Activated T-cell treated with anti-CD3 and anti-CD28 coated beads for 24 hours (primary cell): ENCODE measurements around the gene TWIST2.

ENCODE experiments used
- DNase-seq: peaks from one replicate; pipeline ENCODE4 v3.0.0-alpha.2; 2020; ENCODE audit warnings: low read depth

Gene TWIST2

DNA sequence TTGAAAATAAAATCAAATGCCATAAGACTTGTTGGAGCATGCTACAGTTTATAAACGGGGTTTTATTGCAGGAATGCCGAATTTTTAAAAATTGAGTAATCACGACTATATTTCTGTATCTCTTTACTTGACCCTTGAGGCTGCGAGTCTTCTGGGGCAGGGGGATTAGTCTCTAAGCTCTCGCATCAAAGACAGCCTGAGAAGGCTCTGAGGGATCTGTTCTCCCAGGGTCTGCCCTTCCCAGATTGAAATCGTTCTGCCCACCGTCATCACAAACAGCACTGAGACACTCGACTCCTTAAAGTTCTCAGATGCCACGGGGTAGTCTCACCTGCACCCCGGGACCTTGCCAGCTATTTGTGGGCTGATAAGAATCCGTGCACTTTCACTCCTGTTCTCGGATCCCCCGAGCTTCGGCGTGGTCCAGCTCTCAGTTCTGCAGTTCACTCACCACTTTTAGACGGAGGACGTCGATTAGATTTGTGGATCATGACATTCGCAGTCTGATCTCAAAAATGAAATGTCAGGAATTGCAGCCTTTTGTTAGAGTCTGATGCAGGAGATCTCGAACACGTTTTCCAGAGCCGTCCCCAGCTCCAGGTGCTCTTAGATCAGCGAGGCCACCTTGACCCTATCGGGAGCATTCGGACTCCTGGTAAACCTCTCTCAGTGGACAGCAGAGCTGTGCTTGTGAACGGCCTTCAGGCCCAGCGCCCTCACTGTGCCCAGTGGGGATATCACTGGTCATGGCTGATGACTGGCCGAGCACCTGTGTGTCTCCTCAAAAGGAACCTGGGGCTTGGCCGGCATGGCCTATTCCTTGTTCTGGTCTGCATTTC lies 43.0 kb downstream of the TWIST2 start:
- no peak for DNase-seq

GRCh38 chr2:238891457-238892203 lies 43.7 kb downstream of the TWIST2 start:
- DNase-seq = no peak

DNA sequence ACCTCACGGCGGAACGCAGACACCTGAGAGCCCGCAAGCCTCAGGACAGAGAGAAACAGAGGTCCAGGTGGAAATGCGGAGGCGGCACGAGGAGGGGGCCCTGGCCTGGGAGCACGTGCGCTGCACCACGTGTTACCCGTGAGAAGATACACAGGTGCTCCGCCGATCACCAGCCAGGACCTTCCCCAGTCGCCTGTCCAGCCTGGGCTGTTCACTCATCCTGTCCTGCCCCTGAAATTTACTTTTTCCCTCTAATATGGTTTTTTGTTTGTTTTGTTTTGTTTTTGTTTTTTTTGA lies 44.3 kb downstream of the TWIST2 start:
- DNase-seq = no peak

GRCh38 chr2:238892796-238893195 lies 44.9 kb downstream of the TWIST2 start:
- no peak for DNase-seq

DNA sequence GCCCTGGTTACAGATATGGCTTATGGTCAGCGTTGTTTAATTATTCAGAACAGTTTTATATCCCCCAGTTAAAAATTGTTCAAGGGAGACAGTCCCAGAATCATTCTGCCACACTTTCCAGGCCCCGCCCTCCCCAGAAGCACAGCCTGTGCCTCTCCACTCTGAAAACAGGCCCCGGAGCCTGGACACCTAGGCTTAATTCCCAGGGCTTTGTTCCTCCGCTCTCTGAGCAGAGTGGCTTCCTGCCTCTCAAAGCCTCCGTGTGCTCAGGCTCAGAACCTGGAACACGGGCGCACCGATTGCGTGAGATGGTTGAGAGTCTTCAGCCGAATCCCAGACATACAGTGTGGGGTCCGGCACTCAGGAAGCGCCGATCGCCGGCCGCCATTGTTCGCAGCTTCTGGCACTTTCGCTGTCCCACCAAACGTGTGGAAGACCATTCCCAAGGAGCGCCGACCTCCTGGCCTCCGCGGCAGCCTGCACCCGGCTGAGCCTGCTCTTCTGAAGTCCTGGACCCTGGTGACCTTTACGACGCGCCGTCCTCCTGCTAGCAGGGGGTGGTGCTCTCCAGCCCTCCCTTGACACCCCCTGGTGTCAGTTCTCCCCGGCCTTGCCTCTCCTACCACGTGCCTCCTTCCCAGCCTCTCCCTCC lies 45.6 kb downstream of the TWIST2 start:
- DNase-seq = no peak

DNA sequence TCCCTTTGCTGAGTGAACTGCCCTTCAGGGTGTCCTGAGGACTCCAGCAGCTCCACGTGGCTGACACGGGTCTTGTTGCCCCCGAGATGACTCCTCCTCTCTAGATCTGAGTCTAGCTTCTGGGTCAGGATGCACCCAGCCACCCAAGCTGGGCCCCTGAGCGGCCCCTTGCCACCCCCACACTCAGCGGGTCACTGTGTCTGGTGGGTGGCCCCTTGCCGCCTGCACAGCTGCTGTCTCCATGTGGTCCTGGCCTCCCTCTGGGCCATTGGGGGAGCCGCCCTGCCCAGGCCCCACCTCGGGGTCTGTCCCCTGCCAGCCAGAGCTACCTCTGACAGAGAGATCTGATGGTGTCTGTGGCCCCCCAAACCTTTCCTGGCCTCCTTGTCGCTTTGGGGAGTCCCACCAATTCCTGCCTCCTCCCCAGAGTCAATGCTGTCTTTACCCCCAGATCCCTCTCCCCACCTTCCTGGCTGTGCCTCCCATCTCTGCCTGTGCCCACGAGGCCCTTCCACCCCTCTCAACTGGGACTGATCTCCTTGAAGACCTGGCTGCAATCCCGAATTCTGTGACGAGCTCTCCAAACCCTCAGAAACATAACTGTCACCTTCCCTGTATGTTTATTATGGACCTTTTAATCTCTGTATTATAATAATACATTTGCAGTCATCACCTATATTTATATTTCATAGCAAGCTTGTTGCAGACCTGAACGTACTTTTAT lies 46.5 kb downstream of the TWIST2 start:
- DNase-seq = no peak

GRCh38 chr2:238894950-238895298 lies 47.0 kb downstream of the TWIST2 start:
- no peak for DNase-seq

DNA sequence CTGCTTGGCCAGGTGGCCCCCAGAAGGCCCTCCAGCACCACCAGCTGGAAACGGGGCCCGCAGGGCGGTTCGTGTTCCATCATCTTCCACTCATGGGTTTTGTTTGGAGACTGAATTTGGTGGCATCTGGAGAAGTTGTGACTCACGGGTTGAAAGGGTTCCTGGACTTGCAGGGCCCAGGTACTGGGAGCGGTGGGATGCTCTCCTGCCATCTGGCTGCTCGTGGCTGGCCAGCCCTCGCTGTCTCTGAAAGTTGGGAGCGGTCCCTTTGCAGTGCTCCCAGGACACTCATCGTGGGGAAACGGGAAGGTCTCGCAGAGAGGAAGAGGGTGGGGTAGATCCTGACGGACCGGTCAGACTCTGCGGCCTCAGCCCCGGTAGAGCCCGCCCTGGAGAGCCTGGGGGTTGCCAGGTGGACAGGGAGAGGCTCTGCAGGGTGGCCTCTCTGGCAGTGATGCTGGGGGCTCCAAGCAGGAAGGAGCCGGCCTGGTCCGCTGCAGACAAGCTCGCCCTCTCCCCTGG lies 47.5 kb downstream of the TWIST2 start:
- DNase-seq = no peak

- DNase-seq = no peak
Measured at GRCh38 chr2:238895891-238896600, 48.2 kb downstream of the TWIST2 start.

- DNase-seq = no peak
Measured at GRCh38 chr2:238896641-238897040, 48.8 kb downstream of the TWIST2 start.

DNA sequence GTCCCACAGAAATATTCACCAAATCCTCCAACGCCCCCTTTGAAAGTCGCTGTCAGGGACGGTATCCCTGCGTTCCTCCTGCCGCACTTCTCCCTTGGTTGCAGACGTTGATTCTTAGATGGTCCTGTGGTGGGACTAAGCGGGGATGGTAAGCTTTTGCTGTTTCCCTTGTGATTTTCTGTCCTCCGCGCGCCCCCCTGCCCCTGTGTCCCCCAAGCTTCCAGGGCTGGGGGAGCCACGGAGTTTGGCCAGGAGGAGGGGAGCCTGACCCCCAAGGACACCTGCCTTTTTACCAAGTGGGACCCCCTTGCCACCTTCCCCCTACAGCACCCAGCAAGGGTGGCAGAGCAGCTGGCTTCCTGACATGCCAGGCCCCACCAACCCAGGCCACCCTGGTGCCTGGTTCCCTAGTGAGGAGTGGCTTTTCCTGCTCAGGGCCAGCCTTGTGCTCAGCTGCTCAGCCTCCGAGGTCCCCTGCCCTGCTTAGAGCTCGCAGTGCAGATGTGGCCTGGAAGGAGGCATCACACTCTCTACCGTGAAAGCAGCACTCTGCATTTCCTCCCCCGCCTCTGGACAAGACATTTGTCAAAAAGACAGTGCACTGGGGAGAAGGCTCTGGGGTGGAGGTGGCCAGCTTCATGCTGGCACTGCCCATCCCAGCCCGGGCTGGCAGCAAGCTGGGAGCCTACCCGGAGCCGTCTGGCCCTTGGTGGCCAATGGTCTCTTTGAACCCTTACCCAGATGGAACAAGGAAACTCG lies 49.4 kb downstream of the TWIST2 start:
- no peak for DNase-seq

DNA sequence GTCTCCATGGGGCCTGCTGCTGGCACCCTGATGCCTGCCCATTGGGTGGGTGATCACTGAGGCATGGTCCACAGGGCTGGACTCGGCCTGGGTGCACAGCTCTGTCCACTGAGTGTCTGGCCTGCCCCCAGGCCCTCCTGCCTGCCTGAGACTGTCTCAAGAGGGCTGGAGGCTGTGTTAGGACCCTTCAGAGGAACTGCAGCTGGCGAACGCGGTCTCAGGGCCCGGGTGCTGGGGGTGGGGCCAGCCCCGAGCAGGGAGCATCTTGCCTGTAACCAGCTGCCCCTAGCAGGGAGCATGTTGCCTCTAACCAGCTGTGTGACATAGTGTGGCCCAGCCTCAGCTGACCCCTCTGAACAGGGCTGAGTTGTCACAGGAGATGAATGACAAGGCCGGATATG lies 50.0 kb downstream of the TWIST2 start:
- no peak for DNase-seq

DNA sequence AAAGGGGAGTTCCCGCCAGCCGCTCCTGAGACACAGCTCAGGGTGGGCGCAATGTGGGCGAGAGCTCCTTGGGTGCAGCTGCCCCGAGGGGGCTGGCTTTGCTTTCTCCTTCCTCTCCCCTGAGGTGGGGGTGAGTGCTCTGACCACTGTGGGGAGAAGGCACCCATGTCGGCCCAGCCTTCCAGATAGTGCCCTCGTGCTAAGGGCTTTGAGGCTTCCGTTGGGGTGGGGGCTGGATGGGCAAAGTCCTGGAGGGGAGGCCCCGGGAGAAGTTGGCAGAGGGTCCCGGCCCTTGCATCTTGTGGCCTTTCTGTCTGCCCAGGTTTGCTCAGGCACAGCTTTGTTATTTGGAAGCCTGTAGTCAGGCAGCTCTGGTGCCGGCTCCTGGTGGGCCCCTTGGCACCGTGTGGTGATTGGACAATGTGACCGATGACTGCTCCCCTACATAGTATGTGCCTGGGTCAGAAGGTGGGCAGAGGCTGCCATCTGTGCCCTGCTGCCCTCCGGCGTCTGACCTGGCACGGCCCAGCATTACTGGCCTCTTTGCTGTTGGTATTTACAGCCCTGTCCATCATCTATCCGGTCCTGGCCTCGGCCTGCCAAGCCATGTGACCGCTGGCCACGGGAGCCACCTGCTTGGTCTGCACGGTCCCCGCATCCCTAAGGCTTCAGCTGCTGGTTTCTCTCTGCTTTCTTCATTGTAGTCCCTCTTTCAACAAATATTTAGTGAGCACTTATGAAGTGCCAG lies 50.8 kb downstream of the TWIST2 start:
- no peak for DNase-seq

GRCh38 chr2:238899386-238899785 lies 51.5 kb downstream of the TWIST2 start:
- no peak for DNase-seq

- no peak for DNase-seq
Measured at GRCh38 chr2:238900511-238900910, 52.6 kb downstream of the TWIST2 start.

DNA sequence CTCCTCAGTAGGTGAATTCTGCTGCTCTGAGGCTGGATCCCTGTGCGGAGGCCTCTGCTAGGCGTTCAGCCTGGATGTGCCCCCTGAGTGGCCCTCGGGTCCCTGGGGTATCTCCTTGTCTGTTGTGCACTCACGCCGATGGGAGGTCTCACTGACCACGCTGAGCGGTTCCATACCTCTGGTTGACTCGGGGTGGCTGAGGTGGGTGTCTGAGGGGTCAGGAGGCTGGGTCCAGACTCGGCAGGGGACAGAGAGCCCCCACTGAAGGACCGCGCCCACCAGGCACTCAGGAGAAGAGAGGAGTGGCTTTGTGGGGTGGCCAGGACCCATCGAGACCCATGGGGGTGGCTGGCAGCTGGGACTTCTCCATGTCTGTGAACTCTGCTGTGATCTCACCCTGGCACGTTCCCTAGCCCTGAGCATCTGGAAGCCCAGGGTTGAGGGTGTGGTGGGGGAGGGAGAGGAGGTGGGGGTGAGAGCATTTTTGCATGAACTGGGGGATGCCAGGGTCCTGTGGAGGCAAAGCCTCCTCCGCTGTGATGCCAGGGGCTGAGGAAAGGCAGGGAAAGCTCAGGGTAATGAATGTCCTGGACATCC lies 53.7 kb downstream of the TWIST2 start:
- no peak for DNase-seq

DNA sequence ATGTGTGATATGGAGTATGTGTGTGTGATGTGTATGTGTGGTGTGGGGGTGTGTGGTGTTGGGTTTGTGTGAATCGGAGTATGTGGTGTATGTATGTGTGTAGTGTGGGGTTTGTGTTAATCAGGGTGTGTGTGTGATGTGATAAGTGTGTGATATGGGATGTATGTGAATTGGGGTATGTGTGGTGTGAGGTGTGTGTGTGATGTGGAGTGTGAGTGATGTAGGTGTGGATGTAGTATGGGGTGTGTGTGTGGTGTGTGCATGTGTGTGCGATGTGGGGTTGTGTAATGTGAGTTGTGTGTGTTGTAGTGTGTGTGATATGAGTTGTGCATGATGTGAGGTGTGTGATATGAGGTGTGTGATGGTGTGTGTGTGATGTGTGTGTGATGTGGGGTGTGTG lies 54.4 kb downstream of the TWIST2 start:
- no peak for DNase-seq

- DNase-seq = no peak
Measured at GRCh38 chr2:238903141-238903540, 55.3 kb downstream of the TWIST2 start.

GRCh38 chr2:238904177-238904576 lies 56.3 kb downstream of the TWIST2 start:
- DNase-seq = no peak

DNA sequence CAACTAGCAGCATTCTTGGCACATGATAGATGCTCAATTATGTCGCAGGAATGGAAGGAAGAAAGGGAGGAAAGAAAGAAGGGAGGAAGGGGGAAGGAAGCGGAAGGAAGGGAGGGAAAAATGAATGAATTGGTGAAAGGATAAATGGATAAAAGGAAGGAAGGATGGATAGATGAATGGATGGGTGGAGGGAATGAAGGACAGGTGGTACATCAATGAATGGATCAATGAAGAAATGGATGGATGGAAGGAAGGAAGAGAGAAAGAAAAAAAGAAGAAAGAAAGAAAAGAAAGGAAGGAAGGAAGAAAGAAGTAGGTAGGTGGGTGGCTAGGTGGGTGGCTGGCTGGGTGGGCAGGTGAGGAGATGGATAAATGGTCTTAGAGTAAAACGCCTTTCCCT lies 56.8 kb downstream of the TWIST2 start:
- DNase-seq = no peak
